Measurements from ENCODE around the gene GPR63. TPM values are rescaled to one million over a fixed set of nuclear protein-coding genes. Genes with fewer than 3 reads are reported as not detected.

Gene GPR63
- total and polyA plus RNA-seq, 2 experiments from 2014 or later: 1.9 to 7.7 TPM

DNA sequence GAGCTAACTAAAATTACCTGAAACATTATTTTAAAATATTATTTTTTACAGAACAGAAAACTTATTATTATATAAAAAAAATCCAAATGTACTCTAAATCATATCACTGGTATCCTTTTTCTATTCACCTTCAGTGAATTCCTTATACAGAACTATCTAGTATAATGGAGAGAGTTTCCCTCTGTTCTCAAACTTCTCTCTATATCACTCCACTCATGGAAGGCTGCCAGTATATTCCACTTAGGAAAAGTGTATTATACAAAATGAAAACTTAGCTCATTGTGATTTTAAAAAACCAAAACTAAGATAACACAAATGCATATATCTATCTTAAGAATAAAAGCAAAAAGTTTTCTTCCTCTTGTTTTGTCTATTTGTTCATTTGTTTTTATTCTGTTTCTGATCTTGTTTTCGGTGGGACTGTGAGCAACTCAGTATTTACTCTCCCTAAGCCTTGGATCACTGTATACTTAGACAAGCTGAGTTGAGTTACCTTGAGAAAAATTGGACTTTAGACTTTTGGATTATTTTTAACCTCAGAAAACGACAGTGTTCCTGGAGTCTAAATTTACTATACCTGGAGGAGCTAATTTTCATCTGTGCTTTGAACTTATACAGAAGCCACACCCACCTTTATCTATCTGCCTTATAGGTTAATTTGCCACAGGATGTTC is 61.4 kb downstream of the GPR63 start:
- H3K27ac ChIP-seq: no peak overlapping the region
- no peak for DNase-seq (ENCODE audit: low spot score)

GRCh38 chr6:96766769-96767168 is 70.5 kb downstream of the GPR63 start:
- Histone ChIP-seq H3K4me2 (no peak overlapping the region), H3K4me3 (no peak overlapping the region), H3K9me2 (replicated peaks; ENCODE audit: insufficient read depth) (no peaks in the 10 kb centered on the region), H3K4me1 (ENCODE audit: insufficient read depth) (no peaks in the 10 kb centered on the region), H3K9me3 (ENCODE audit: low read depth) (no peaks in the 10 kb centered on the region), H3K79me2 (no peaks in the 10 kb centered on the region), H3K27ac (no peak overlapping the region), H4K20me1 (ENCODE audit: insufficient read depth, poor library complexity, severe bottlenecking) (no peaks in the 10 kb centered on the region), H3K36me3 (replicated peaks; ENCODE audit: insufficient read depth, low read depth) (no peaks in the 10 kb centered on the region), H2AFZ (no peak overlapping the region), H3K27me3 (no peaks in the 10 kb centered on the region)
- TF ChIP-seq CTCF (IDR thresholded peaks at IDR 0.05; ENCODE audit: poor library complexity) (no peak), EZH2 (IDR thresholded peaks at IDR 0.05; ENCODE audit: borderline replicate concordance) (no peak), EZH2phosphoT487 (IDR thresholded peaks at IDR 0.05; ENCODE audit: low read depth, severe bottlenecking, unreplicated experiment) (no peak)
- no peak for DNase-seq (ENCODE audit: low spot score)

More for the DNA sequence above, 61.4 kb downstream of the GPR63 start:
- Histone ChIP-seq H3K9me2 (replicated peaks; ENCODE audit: insufficient read depth) (no peaks in the 10 kb centered on the region), H3K4me3 (no peak overlapping the region), H3K27me3 (no peaks in the 10 kb centered on the region), H3K36me3 (replicated peaks; ENCODE audit: insufficient read depth, low read depth) (no peaks in the 10 kb centered on the region), H3K79me2 (no peaks in the 10 kb centered on the region), H3K4me2 (peak overlapping the region; percentile 25), H4K20me1 (ENCODE audit: insufficient read depth, poor library complexity, severe bottlenecking) (no peaks in the 10 kb centered on the region), H3K9me3 (ENCODE audit: low read depth) (no peaks in the 10 kb centered on the region), H3K4me1 (ENCODE audit: insufficient read depth) (peaks cover 8% of the 10 kb centered on the region), H2AFZ (no peak overlapping the region)
- TF ChIP-seq CTCF (IDR thresholded peaks at IDR 0.05; ENCODE audit: poor library complexity) (no peak), EZH2phosphoT487 (IDR thresholded peaks at IDR 0.05; ENCODE audit: low read depth, severe bottlenecking, unreplicated experiment) (no peak), EZH2 (IDR thresholded peaks at IDR 0.05; ENCODE audit: borderline replicate concordance) (no peak)
- 46% methylated on average over 2 of the region's 2 CpGs for WGBS (ENCODE audit: low lambda C conversion rate, missing lambda C conversion rate)

DNA sequence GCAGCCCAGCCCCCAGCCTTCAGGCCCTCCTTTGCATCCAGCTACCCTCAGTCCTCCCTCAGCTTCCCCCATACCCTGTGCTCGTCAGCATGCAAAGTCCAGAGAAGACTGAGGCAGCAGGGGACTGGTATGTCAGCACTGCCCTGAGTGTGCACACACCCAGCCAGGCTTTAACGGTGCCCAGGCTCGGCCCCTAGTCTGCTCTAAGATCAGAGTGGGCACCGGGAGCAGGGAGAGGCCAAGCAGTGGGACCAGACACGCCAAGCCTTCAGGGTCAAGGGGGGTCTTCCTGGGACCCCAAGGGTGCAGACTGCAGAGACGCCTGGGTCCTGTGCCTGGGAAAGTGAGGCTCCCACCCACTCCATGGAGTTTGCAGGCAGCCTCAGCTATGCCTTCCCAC is 74.7 kb downstream of the GPR63 start:
- Histone ChIP-seq H3K9me2 (replicated peaks; ENCODE audit: insufficient read depth) (no peaks in the 10 kb centered on the region), H3K4me2 (no peak overlapping the region), H3K36me3 (replicated peaks; ENCODE audit: insufficient read depth, low read depth) (no peaks in the 10 kb centered on the region), H3K27ac (no peak overlapping the region), H4K20me1 (ENCODE audit: insufficient read depth, poor library complexity, severe bottlenecking) (no peaks in the 10 kb centered on the region), H3K27me3 (no peaks in the 10 kb centered on the region), H3K9me3 (ENCODE audit: low read depth) (no peaks in the 10 kb centered on the region), H3K4me3 (no peak overlapping the region), H2AFZ (no peak overlapping the region), H3K4me1 (ENCODE audit: insufficient read depth) (no peaks in the 10 kb centered on the region), H3K79me2 (no peaks in the 10 kb centered on the region)
- TF ChIP-seq CTCF (IDR thresholded peaks at IDR 0.05; ENCODE audit: poor library complexity) (no peak), EZH2 (IDR thresholded peaks at IDR 0.05; ENCODE audit: borderline replicate concordance) (no peak), EZH2phosphoT487 (IDR thresholded peaks at IDR 0.05; ENCODE audit: low read depth, severe bottlenecking, unreplicated experiment) (no peak)
- WGBS (ENCODE audit: low lambda C conversion rate, missing lambda C conversion rate): 94% methylated on average over 6 of the region's 6 CpGs
- DNase-seq (ENCODE audit: low spot score): no peak

Data from hepatocyte (in vitro differentiated cells).